ENCODE results near the gene NPY. TPM values are rescaled to one million over a fixed set of nuclear protein-coding genes. Genes with fewer than 3 reads are reported as not detected.
"Not testable (repeated sequence)": the region's sequence is repeated elsewhere in the genome, so short reads cannot be mapped to it uniquely, and the experiment has no call there.

Gene NPY
- total RNA-seq, 2 experiments from 2014 or later = not detected

- Mint-ChIP-seq H3K36me3 (ENCODE audit: low read depth) (no peaks in the 10 kb centered on the region), H3K27ac (no peak overlapping the region), H3K4me3 (no peak overlapping the region), H3K4me1 (ENCODE audit: low read depth) (no peaks in the 10 kb centered on the region), H3K9me3 (peaks cover 3% of the 10 kb centered on the region), H3K27me3 (peaks cover 6% of the 10 kb centered on the region)
- H3K9me3 ChIP-seq (ENCODE audit: control insufficient read depth in 1 of 2, insufficient read depth in 1 of 2, low read length in 2 of 2) = peaks cover 0 to 14% of the 10 kb centered on the region in 2 experiments
- peaks cover 12% of the 10 kb centered on the region for H3K4me1 ChIP-seq (ENCODE audit: insufficient read depth, low read length)
- TF ChIP-seq CTCF (IDR thresholded peaks at IDR 0.05) = no peak
- intact Hi-C loops (cut with DNase I, micrococcal nuclease) = no loop called here
- peaks cover 0 to 3% of the 10 kb centered on the region in 2 experiments for H3K27me3 ChIP-seq (ENCODE audit: control insufficient read depth in 1 of 2, insufficient read depth in 2 of 2, low read length in 2 of 2)
- no peak overlapping the region for H3K27ac ChIP-seq (ENCODE audit: low read depth in 1 of 2, low read length in 2 of 2)
- H3K36me3 ChIP-seq (ENCODE audit: insufficient read depth, low read length) = no peaks in the 10 kb centered on the region
- no peak for DNase-seq
- H3K4me3 ChIP-seq (ENCODE audit: low read length) = no peak overlapping the region
- no peak for ATAC-seq (ENCODE audit: poor library complexity)
- ChIA-PET POLR2A (no interaction called here), CTCF (no interaction called here)
Observed at GRCh38 chr7:24251568-24251967, 32.4 kb upstream of the NPY start.

- Mint-ChIP-seq H3K4me1 (ENCODE audit: low read depth) (no peaks in the 10 kb centered on the region), H3K27me3 (peaks cover 10% of the 10 kb centered on the region), H3K27ac (no peak overlapping the region), H3K36me3 (ENCODE audit: low read depth) (no peaks in the 10 kb centered on the region), H3K9me3 (peaks cover 3% of the 10 kb centered on the region), H3K4me3 (no peak overlapping the region)
- Histone ChIP-seq H3K9me3 (ENCODE audit: control insufficient read depth in 1 of 2, insufficient read depth in 1 of 2, low read length in 2 of 2) (peaks cover 0 to 14% of the 10 kb centered on the region in 2 experiments), H3K27ac (ENCODE audit: low read depth in 1 of 2, low read length in 2 of 2) (no peak overlapping the region), H3K4me1 (ENCODE audit: insufficient read depth, low read length) (peaks cover 12% of the 10 kb centered on the region), H3K36me3 (ENCODE audit: insufficient read depth, low read length) (no peaks in the 10 kb centered on the region), H3K27me3 (ENCODE audit: control insufficient read depth in 1 of 2, insufficient read depth in 2 of 2, low read length in 2 of 2) (peaks cover 0 to 3% of the 10 kb centered on the region in 2 experiments), H3K4me3 (ENCODE audit: low read length) (no peak overlapping the region)
- CTCF ChIA-PET = no interaction called here
- ATAC-seq (ENCODE audit: poor library complexity) = no peak
- POLR2A ChIA-PET = no interaction called here
- no peak for TF ChIP-seq CTCF (IDR thresholded peaks at IDR 0.05)
- intact Hi-C loops (cut with DNase I, micrococcal nuclease) = no loop called here
- DNase-seq = peak in 2 of 14 experiments; percentile 9 to 66
Observed at GRCh38 chr7:24255139-24255538, 28.9 kb upstream of the NPY start.

- H3K4me3 ChIP-seq (ENCODE audit: low read length); ATAC-seq (ENCODE audit: poor library complexity); H3K9me3 Mint-ChIP-seq; H3K9me3 ChIP-seq (ENCODE audit: control insufficient read depth in 1 of 2, insufficient read depth in 1 of 2, low read length in 2 of 2); CTCF ChIA-PET; H3K27me3 ChIP-seq (ENCODE audit: control insufficient read depth in 1 of 2, insufficient read depth in 2 of 2, low read length in 2 of 2); H3K27ac Mint-ChIP-seq; POLR2A ChIA-PET; intact Hi-C loops (cut with DNase I, micrococcal nuclease); H3K36me3 ChIP-seq (ENCODE audit: insufficient read depth, low read length); DNase-seq; H3K4me3 Mint-ChIP-seq; H3K36me3 Mint-ChIP-seq (ENCODE audit: low read depth); H3K4me1 Mint-ChIP-seq (ENCODE audit: low read depth); H3K27me3 Mint-ChIP-seq; H3K27ac ChIP-seq (ENCODE audit: low read depth in 1 of 2, low read length in 2 of 2): not testable (repeated sequence)
- H3K4me1 ChIP-seq (ENCODE audit: insufficient read depth, low read length) = peaks cover 12% of the 10 kb centered on the region
Observed at GRCh38 chr7:24258324-24258723, 25.7 kb upstream of the NPY start.

GRCh38 chr7:24271938-24272337 is 12.1 kb upstream of the NPY start:
- H3K4me3 Mint-ChIP-seq = no peak overlapping the region
- DNase-seq (no peak), ATAC-seq (ENCODE audit: poor library complexity) (no peak)
- Histone ChIP-seq H3K27me3 (ENCODE audit: control insufficient read depth in 1 of 2, insufficient read depth in 2 of 2, low read length in 2 of 2) (no peaks in the 10 kb centered on the region), H3K9me3 (ENCODE audit: control insufficient read depth in 1 of 2, insufficient read depth in 1 of 2, low read length in 2 of 2) (peaks cover 0 to 4% of the 10 kb centered on the region in 2 experiments), H3K4me1 (ENCODE audit: insufficient read depth, low read length) (no peaks in the 10 kb centered on the region), H3K27ac (ENCODE audit: low read depth in 1 of 2, low read length in 2 of 2) (no peak overlapping the region), H3K36me3 (ENCODE audit: insufficient read depth, low read length) (no peaks in the 10 kb centered on the region), H3K4me3 (ENCODE audit: low read length) (no peak overlapping the region)
- CTCF ChIA-PET = no interaction called here
- peaks cover 4% of the 10 kb centered on the region for H3K27me3 Mint-ChIP-seq
- no peak overlapping the region for H3K27ac Mint-ChIP-seq
- POLR2A ChIA-PET = no interaction called here
- intact Hi-C loops (cut with DNase I, micrococcal nuclease) = no loop called here
- no peaks in the 10 kb centered on the region for H3K4me1 Mint-ChIP-seq (ENCODE audit: low read depth)
- no peak for TF ChIP-seq CTCF (IDR thresholded peaks at IDR 0.05)
- H3K9me3 Mint-ChIP-seq = peaks cover 2% of the 10 kb centered on the region
- H3K36me3 Mint-ChIP-seq (ENCODE audit: low read depth) = no peaks in the 10 kb centered on the region

Data from CD4-positive, alpha-beta T cell (primary cell).